ENCODE results near the gene ADAD1.
"Not testable (repeated sequence)": the region's sequence is repeated elsewhere in the genome, so short reads cannot be mapped to it uniquely, and the experiment has no call there.

Gene ADAD1

GRCh38 chr4:122346036-122346435, 32.8 kb upstream of the ADAD1 start:
- H3K36me3 ChIP-seq = peaks cover 94% of the 10 kb centered on the region
- no peaks in the 10 kb centered on the region for H3K9me3 ChIP-seq
- H3K27ac ChIP-seq = no peak overlapping the region
- no peaks in the 10 kb centered on the region for H3K27me3 ChIP-seq
- no peaks in the 10 kb centered on the region for H3K4me1 ChIP-seq (ENCODE audit: control insufficient read depth in 1 of 2, insufficient read depth in 1 of 2, low read depth in 1 of 2, low read length in 1 of 2)
- TF ChIP-seq CTCF (IDR thresholded peaks at IDR 0.05) = no peak
- no peak overlapping the region for H3K4me3 ChIP-seq (ENCODE audit: low read depth in 1 of 2, low read length in 1 of 2)

DNA sequence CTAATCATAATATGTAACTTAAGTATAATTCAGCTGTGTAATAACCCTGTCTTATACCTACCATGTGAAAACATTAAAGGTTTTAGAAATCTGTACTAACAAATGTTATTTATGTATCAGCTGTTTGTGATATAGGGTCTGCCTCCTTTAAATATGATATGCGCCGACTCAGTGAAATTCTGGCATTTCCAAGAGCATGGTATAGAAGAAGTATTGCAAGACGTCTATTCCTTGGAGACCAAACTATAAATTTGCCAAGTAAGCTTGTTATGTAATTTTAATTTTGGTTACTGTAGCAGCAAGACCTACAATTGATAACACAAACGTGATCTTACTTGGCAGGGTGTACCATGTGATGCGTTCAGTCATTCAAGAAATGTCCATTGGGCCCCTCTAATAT, 32.3 kb upstream of the ADAD1 start:
- TF ChIP-seq CTCF (IDR thresholded peaks at IDR 0.05) = no peak
- H3K36me3 ChIP-seq = peaks cover 94% of the 10 kb centered on the region
- H3K27ac ChIP-seq = no peak overlapping the region
- no peaks in the 10 kb centered on the region for H3K4me1 ChIP-seq (ENCODE audit: control insufficient read depth in 1 of 2, insufficient read depth in 1 of 2, low read depth in 1 of 2, low read length in 1 of 2)
- H3K27me3 ChIP-seq = no peaks in the 10 kb centered on the region
- H3K4me3 ChIP-seq (ENCODE audit: low read depth in 1 of 2, low read length in 1 of 2) = no peak overlapping the region
- no peaks in the 10 kb centered on the region for H3K9me3 ChIP-seq

- TF ChIP-seq CTCF (IDR thresholded peaks at IDR 0.05) = no peak
- Histone ChIP-seq H3K27me3 (no peaks in the 10 kb centered on the region), H3K4me3 (ENCODE audit: low read depth in 1 of 2, low read length in 1 of 2) (no peak overlapping the region), H3K36me3 (peaks cover 92% of the 10 kb centered on the region), H3K27ac (no peak overlapping the region), H3K9me3 (no peaks in the 10 kb centered on the region), H3K4me1 (ENCODE audit: control insufficient read depth in 1 of 2, insufficient read depth in 1 of 2, low read depth in 1 of 2, low read length in 1 of 2) (no peaks in the 10 kb centered on the region)
Measured at GRCh38 chr4:122356317-122356808, 22.4 kb upstream of the ADAD1 start.

- TF ChIP-seq CTCF (IDR thresholded peaks at IDR 0.05) = no peak
- Histone ChIP-seq H3K36me3 (peaks cover 80% of the 10 kb centered on the region), H3K4me1 (ENCODE audit: control insufficient read depth in 1 of 2, insufficient read depth in 1 of 2, low read depth in 1 of 2, low read length in 1 of 2) (no peaks in the 10 kb centered on the region), H3K9me3 (no peaks in the 10 kb centered on the region), H3K4me3 (ENCODE audit: low read depth in 1 of 2, low read length in 1 of 2) (no peak overlapping the region), H3K27me3 (no peaks in the 10 kb centered on the region), H3K27ac (no peak overlapping the region)
Measured at GRCh38 chr4:122360754-122361153, 18.1 kb upstream of the ADAD1 start.

DNA sequence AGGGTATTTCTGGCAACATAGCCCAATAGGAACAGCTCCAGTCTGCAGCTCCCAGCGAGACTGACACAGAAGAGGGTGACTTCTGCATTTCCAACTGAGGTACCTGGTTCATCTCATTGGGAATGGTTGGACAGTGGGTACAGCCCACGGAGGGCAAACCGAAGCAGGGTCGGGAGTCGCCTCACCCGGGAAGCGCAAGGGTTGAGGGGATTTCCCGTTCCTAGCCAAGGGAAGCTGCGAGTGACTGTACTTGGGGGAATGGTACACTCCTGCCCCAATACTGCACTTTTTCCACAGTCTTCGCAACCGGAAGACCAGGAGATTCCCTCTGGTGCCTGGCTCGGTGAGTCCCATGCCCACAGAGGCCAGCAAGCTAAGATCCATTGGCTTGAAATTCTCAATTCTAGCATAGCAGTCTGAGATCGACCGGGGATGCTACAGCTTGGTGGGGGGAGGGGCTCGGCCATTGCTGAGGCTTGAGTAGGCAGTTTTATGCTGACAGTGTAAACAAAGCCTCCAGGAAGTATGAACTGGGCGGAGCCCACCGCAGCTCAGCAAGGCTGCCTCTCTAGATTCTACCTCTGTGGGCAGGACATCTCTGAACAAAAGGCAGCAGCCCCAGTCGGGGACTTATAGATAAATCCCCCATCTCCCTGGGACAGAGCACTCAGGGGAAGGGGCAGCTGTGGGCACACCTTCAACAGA, 14.0 kb upstream of the ADAD1 start:
- Histone ChIP-seq H3K36me3 (peaks cover 42% of the 10 kb centered on the region), H3K27ac (no peak overlapping the region), H3K4me3 (ENCODE audit: low read depth in 1 of 2, low read length in 1 of 2) (no peak overlapping the region), H3K27me3 (no peaks in the 10 kb centered on the region), H3K4me1 (ENCODE audit: control insufficient read depth in 1 of 2, insufficient read depth in 1 of 2, low read depth in 1 of 2, low read length in 1 of 2) (no peaks in the 10 kb centered on the region), H3K9me3 (no peaks in the 10 kb centered on the region)
- TF ChIP-seq CTCF (IDR thresholded peaks at IDR 0.05) = no peak

- not testable (repeated sequence) for H3K36me3 ChIP-seq; H3K27ac ChIP-seq; H3K27me3 ChIP-seq; H3K4me3 ChIP-seq (ENCODE audit: low read depth in 1 of 2, low read length in 1 of 2); H3K9me3 ChIP-seq; H3K4me1 ChIP-seq (ENCODE audit: control insufficient read depth in 1 of 2, insufficient read depth in 1 of 2, low read depth in 1 of 2, low read length in 1 of 2)
Measured at GRCh38 chr4:122368786-122369185, 10.0 kb upstream of the ADAD1 start.
